SU-DHL-6 (cell line): ENCODE results near the gene CELSR1.
A peak's percentile ranks its signal among the peaks of the same experiment; 100 is the strongest.

Experiments used
- H2AFZ ChIP-seq: fragments of 200-600 bp; sonication (generic); 2 replicates; pipeline ENCODE4 v1.6.1; 2014; ENCODE audit warnings: low read depth, mild to moderate bottlenecking, moderate library complexity, mixed read lengths, antibody characterized with exemption, low read length; ENCODE audit not compliant: severe bottlenecking
- H3F3A ChIP-seq: fragments of 200-600 bp; shearing (Covaris generic); 2 replicates; pipeline ENCODE4 v1.6.0; 2016; ENCODE audit warnings: antibody characterized with exemption, mild to moderate bottlenecking; ENCODE audit not compliant: insufficient read depth
- H3K27ac ChIP-seq: fragments of 200-600 bp; sonication (generic); 2 replicates; pipeline ENCODE4 v1.5.1; 2016; ENCODE audit warnings: low read depth, mild to moderate bottlenecking, low read length, moderate library complexity, mixed read lengths
- H3K27me3 ChIP-seq: fragments of 200-600 bp; sonication (generic), shearing (Covaris generic); 2 replicates; pipeline ENCODE4 v1.6.0; 2014; ENCODE audit warnings: mild to moderate bottlenecking, low read length
- H3K36me3 ChIP-seq: fragments of 200-600 bp; sonication (generic); 2 replicates; pipeline ENCODE4 v1.6.1; 2014; ENCODE audit warnings: mild to moderate bottlenecking, low read length, mixed read lengths
- H3K4me2 ChIP-seq: fragments of 300-600, 200-600 bp; shearing (Covaris generic), sonication (generic); 2 replicates; pipeline ENCODE4 v1.6.0; 2014; ENCODE audit warnings: low read length, low read depth, mild to moderate bottlenecking; ENCODE audit not compliant: poor library complexity, severe bottlenecking
- H3K4me3 ChIP-seq: fragments of 200-600 bp; sonication (generic); 2 replicates; pipeline ENCODE4 v1.5.1; 2014; ENCODE audit warnings: antibody characterized with exemption, low read length, mild to moderate bottlenecking, mixed read lengths; ENCODE audit not compliant: insufficient read depth, poor library complexity, severe bottlenecking
- H3K79me2 ChIP-seq: fragments of 200-600 bp; sonication (generic); 2 replicates; pipeline ENCODE4 v1.6.1; 2014; ENCODE audit warnings: mild to moderate bottlenecking, low read length, moderate library complexity; ENCODE audit not compliant: insufficient read depth
- H3K9ac ChIP-seq: fragments of 200-600 bp; sonication (generic); 2 replicates; pipeline ENCODE4 v1.7.0; 2014; ENCODE audit warnings: mild to moderate bottlenecking, low read length
- H3K9me2 ChIP-seq: fragments of 200-600 bp; sonication (generic); replicated peaks from 2 replicates; pipeline ENCODE4 v1.6.1; 2014; ENCODE audit warnings: low read length; ENCODE audit not compliant: insufficient read depth
- H3K9me3 ChIP-seq: fragments of 200-600 bp; sonication (generic); 2 replicates; pipeline ENCODE4 v1.6.1; 2014; ENCODE audit warnings: low read length, mixed read lengths; ENCODE audit not compliant: insufficient read depth
- H4K20me1 ChIP-seq: fragments of 200-600 bp; sonication (generic); 2 replicates; pipeline ENCODE4 v1.6.1; 2014; ENCODE audit warnings: low read depth, mild to moderate bottlenecking, antibody characterized with exemption, low read length, moderate library complexity, mixed read lengths
- CTCF ChIP-seq: fragments of 200-600 bp; sonication (generic); IDR thresholded peaks from one replicate; pipeline ENCODE4 v1.5.1; 2017; ENCODE audit warnings: antibody characterized with exemption, mild to moderate bottlenecking, low read length, moderate library complexity; ENCODE audit not compliant: insufficient read depth, poor library complexity, severe bottlenecking
- EZH2phosphoT487 ChIP-seq: fragments of 200-600 bp; sonication (generic), shearing (Covaris generic); conservative IDR thresholded peaks from 2 replicates; pipeline ENCODE4 v1.6.1; 2018; ENCODE audit warnings: mild to moderate bottlenecking, antibody characterized with exemption, low read length, moderate library complexity, mixed read lengths

CELSR1 gene

GRCh38 chr22:46437671-46438440 lies 99.6 kb downstream of the CELSR1 start:
- Histone ChIP-seq H2AFZ (no peak overlapping the region), H3K27ac (no peak overlapping the region), H3K9me2 (no peaks in the 10 kb centered on the region), H3F3A (peaks cover 5% of the 10 kb centered on the region; the same call in 1 of the 2 replicates), H4K20me1 (no peaks in the 10 kb centered on the region), H3K9me3 (no peaks in the 10 kb centered on the region), H3K4me3 (no peak overlapping the region), H3K27me3 (no peaks in the 10 kb centered on the region), H3K36me3 (no peaks in the 10 kb centered on the region), H3K9ac (no peak overlapping the region), H3K79me2 (no peaks in the 10 kb centered on the region), H3K4me2 (no peak overlapping the region)
- TF ChIP-seq EZH2phosphoT487 (no peak), CTCF (no peak)

GRCh38 chr22:46436595-46437175 lies 100.7 kb downstream of the CELSR1 start:
- TF ChIP-seq EZH2phosphoT487 (no peak), CTCF (no peak)

GRCh38 chr22:46433318-46433717 lies 104.1 kb downstream of the CELSR1 start:
- Histone ChIP-seq H3K9me2 (no peaks in the 10 kb centered on the region), H3K9me3 (no peaks in the 10 kb centered on the region), H3K36me3 (no peaks in the 10 kb centered on the region), H3K4me3 (peak overlapping the region; percentile 51), H4K20me1 (no peaks in the 10 kb centered on the region), H3K9ac (peak overlapping the region; percentile 51), H3K27me3 (no peaks in the 10 kb centered on the region), H3F3A (peaks cover 5% of the 10 kb centered on the region; the same call in 1 of the 2 replicates), H3K79me2 (no peaks in the 10 kb centered on the region), H3K4me2 (peak overlapping the region; percentile 95), H2AFZ (peak overlapping the region; percentile 82), H3K27ac (peak overlapping the region; percentile 64)
- TF ChIP-seq EZH2phosphoT487 (no peak), CTCF (no peak)

More at GRCh38 chr22:46436595-46437175, 100.7 kb downstream of the CELSR1 start:
- Histone ChIP-seq H3K9me3 (no peaks in the 10 kb centered on the region), H3K79me2 (no peaks in the 10 kb centered on the region), H3K27ac (no peak overlapping the region), H3F3A (peaks cover 5% of the 10 kb centered on the region; the same call in 1 of the 2 replicates), H2AFZ (no peak overlapping the region), H3K9ac (no peak overlapping the region), H3K4me3 (no peak overlapping the region), H4K20me1 (no peaks in the 10 kb centered on the region), H3K36me3 (no peaks in the 10 kb centered on the region), H3K9me2 (no peaks in the 10 kb centered on the region), H3K27me3 (no peaks in the 10 kb centered on the region), H3K4me2 (no peak overlapping the region)
